GM12872 (cell line): ENCODE measurements around the gene TBCD.

Source experiments
- TF ChIP-seq, protein P1 (sequence below): IDR thresholded peaks from 3 replicates; pipeline ENCODE4 v1.5.1; 2011; ENCODE audit warnings: low read depth, mild to moderate bottlenecking, low read length, moderate library complexity; ENCODE audit not compliant: insufficient read depth

TBCD gene

DNA sequence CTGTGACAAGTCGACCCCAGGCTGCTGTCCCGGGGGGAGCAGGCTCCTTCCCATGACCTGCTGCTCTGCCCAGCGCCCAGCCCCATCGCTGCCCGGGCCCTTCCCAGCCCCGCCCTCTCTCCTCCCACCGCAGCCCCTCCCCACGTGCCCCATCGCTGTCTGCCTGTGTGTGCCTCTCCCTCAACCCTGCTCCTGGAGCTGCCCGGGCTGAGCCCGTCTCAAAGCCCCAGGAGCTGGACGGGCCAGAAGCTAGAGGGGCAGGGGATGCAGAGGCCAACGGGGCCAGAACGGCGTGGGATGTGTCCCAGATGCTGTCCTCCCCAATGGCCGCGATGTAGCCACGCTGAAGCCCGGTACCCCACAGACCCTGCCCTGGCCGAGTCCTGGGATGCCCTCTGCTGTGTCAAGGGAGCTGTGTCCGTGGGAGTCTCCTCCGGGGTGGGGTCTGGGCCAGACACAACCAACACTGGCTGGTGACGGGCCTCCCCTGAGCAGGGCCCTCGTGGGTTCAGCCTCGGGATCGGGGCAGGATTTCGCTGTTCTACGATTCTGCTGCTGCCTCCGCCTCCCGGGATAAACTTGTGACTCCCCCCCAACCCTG is 206.2 kb downstream of the TBCD start:
- TF ChIP-seq, protein P1, sequence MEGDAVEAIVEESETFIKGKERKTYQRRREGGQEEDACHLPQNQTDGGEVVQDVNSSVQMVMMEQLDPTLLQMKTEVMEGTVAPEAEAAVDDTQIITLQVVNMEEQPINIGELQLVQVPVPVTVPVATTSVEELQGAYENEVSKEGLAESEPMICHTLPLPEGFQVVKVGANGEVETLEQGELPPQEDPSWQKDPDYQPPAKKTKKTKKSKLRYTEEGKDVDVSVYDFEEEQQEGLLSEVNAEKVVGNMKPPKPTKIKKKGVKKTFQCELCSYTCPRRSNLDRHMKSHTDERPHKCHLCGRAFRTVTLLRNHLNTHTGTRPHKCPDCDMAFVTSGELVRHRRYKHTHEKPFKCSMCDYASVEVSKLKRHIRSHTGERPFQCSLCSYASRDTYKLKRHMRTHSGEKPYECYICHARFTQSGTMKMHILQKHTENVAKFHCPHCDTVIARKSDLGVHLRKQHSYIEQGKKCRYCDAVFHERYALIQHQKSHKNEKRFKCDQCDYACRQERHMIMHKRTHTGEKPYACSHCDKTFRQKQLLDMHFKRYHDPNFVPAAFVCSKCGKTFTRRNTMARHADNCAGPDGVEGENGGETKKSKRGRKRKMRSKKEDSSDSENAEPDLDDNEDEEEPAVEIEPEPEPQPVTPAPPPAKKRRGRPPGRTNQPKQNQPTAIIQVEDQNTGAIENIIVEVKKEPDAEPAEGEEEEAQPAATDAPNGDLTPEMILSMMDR = no peak

DNA sequence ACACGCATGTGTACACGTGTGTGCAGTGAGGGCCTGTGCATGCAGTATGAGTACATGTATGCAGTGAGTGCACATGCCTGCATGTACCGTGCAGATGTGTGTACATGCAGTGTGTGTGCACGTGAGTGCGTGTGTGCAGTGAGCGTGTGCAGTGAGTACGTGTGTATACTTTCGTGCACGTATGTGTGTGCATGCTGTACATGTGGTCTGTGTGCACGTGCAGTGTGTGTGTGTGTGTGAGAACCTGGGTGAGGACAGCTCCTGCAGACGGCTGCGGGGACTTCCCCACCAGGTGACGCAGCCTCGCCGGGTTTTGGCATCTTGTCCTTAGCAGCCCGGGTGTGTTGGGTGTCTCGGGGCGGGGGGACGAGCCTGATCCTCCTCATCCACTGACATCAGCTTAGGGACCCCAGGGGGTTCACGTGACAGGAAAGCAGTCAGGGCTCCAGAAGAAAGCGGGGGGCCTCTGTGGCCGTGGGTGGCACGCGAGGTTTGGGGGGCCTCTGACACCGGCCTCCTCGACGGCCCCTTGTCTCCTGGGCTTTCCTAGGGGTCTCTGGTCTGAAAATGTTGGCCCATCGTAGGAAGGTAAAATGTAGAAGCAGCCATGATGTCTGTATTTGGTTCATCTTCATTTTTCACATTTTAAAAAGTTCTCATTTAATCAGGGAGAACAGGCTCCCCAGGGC is 207.5 kb downstream of the TBCD start:
- TF ChIP-seq, protein P1 = no peak

DNA sequence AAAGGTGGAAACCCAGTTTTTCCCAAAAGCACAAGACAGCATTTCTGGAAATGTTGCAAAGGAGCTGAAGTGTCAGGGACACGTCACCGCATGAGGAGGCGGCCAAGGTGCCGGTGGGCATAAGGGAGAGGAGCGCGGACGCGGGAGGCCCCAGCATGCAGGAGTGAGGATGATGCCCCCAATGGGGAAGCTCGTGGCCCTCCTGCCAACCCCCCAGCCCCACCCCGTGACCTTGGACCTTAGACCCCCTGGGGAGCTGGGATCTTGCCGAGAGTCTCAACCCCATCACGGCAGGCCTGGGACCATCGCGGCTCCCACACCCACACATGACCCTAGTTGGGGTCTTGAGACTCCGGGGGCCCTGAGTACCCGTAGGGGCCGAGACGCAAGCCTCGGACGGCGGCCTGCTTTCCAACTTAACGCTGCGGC is 208.1 kb downstream of the TBCD start:
- TF ChIP-seq, protein P1 = no peak

DNA sequence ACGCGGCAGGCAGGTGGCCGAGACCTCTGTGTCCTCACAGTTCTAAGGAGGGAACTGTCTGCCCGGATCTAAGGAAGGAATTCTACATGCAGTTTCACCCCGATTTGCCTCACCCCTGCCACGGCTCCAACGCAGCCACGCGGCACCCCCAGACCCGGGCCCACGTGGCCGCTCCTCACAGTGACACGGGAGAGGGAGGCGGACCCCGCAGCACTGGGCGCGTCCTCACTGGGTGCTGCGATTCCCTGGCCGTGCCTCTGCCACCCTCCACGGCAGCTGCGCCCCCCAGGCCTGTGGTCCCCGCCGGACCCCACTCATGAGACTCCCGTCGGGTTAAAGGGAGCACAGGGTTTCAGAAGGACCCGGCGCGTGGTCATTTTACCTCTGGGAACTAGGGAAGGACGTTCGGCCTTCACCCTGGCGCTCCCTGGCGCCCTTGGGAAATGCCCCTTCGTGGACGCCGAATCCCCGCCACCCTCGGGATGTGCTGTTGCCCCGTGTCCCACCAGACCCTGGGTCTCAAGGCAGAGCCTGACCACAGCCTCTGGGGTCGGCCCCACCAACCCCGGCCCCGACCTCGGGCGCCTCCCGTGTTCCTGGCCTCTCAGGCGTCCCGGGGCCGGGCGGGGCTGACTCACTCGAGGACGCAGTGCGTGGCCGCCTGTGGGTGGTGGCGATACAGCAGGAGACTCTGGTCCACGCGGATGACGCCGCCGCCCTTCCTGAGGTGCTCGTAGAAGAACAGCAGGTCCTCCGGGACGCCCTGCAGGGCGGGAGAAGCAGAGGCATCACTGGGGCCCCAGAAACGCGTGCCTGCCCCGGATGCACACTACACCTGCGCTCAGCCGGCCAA is 208.8 kb downstream of the TBCD start:
- TF ChIP-seq, protein P1 = no peak

DNA sequence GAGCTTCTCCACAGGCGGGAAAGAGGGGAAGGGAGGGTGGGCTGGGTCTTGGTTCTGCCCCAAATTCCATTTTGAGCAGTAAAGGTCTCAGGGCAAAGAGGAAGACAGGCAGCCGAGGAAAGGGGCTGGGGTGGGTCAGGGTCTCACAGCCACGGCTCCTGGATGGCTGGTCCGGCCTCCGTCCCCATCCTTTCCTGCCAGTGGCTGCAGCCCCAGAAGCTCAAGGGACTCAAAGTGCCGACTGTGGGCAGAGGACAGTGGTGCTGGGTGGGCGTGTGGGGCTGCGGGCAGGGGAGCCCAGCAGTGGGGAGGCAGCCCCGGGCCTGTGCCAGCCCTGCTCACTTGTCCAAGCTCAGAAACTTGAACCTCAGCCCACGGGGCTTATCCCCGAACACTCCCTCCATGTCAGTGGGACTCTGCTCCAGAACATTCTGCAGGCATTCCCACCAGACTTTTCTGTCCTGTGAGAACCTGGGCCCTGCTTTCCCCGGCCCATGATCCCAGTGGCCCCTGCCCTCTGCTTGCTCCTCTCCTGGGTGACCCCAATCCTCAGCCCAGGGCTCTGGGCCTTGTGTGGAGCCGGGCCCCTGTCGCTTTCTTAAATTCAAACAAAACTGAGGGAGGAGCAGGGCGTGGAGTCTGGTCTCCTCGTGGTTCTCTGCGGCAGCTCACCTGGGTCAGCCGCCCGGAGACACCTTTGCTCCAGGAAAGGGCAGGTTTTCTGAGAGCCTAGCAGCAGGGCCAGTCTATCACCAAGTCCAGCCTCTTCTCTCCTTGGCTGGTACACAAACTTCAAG is 209.7 kb downstream of the TBCD start:
- TF ChIP-seq, protein P1 = no peak

DNA sequence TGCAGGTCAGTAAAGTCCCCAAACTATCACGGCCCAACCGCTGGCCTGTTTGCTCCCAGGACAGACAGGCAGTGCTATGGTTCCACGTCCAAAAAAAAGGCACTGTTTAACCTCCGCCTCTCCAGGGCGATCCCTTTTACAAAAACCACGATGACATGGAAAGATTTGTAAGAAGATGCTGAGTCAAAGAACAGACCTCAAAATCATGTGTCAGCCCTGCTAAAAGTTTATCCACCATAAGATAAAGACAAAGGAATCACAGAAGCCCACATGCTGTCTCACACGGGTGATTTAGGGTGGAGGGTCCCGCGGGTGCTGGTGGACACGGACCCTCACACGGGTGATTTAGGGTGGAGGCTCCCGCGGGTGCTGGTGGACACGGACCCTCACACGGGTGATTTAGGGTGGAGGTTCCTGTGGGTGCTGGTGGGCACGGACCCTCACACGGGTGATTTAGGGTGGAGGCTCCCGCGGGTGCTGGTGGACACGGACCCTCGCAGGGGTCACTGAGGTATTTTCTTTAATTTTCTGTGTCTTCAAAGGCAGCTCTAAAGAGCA is 210.4 kb downstream of the TBCD start:
- TF ChIP-seq, protein P1 = no peak
